ENCODE data around the gene KRTAP4-16. TPM values are rescaled to one million over a fixed set of nuclear protein-coding genes. Genes with fewer than 3 reads are reported as not detected.

KRTAP4-16 gene
- total RNA-seq, 1 experiment from 2014 or later, result not detected

Other genes with a start within 250 kb of the KRTAP4-16 start
- not detected in 2 replicates for gene KRT12, start 235.0 kb downstream of the KRTAP4-16 start, total RNA-seq (2014; rRNA removed; shearing (Covaris generic))
- not detected in 2 replicates for gene KRT20, start 217.0 kb downstream of the KRTAP4-16 start, total RNA-seq (2014; rRNA removed; shearing (Covaris generic))
- gene KRT23, start 164.6 kb downstream of the KRTAP4-16 start, total RNA-seq (2014; rRNA removed; shearing (Covaris generic)), result 0.33 TPM in 1 of 2 replicates, not detected in the other
- not detected in 2 replicates for gene KRT39, start 135.3 kb downstream of the KRTAP4-16 start, total RNA-seq (2014; rRNA removed; shearing (Covaris generic))
- gene KRT40, start 117.9 kb downstream of the KRTAP4-16 start, total RNA-seq (2014; rRNA removed; shearing (Covaris generic)), result not detected in 2 replicates
- gene KRTAP3-3, start 108.0 kb downstream of the KRTAP4-16 start, total RNA-seq (2014; rRNA removed; shearing (Covaris generic)), result not detected in 2 replicates
- gene KRTAP3-2, start 102.3 kb downstream of the KRTAP4-16 start, total RNA-seq (2014; rRNA removed; shearing (Covaris generic)), result not detected in 2 replicates
- gene KRTAP3-1, start 93.1 kb downstream of the KRTAP4-16 start, total RNA-seq (2014; rRNA removed; shearing (Covaris generic)), result not detected in 2 replicates
- not detected in 2 replicates for gene KRTAP1-5, start 75.0 kb downstream of the KRTAP4-16 start, total RNA-seq (2014; rRNA removed; shearing (Covaris generic))
- gene KRTAP1-4, start 72.0 kb downstream of the KRTAP4-16 start, total RNA-seq (2014; rRNA removed; shearing (Covaris generic)), result not detected in 2 replicates
- gene KRTAP1-3, start 67.3 kb downstream of the KRTAP4-16 start, total RNA-seq (2014; rRNA removed; shearing (Covaris generic)), result not detected in 2 replicates
- gene KRTAP1-1, start 60.8 kb downstream of the KRTAP4-16 start, total RNA-seq (2014; rRNA removed; shearing (Covaris generic)), result not detected in 2 replicates
- 2.0 TPM in 1 of 2 replicates, not detected in the other for gene KRTAP2-1, start 54.9 kb downstream of the KRTAP4-16 start, total RNA-seq (2014; rRNA removed; shearing (Covaris generic))
- gene KRTAP2-2, start 47.0 kb downstream of the KRTAP4-16 start, total RNA-seq (2014; rRNA removed; shearing (Covaris generic)), result not detected in 2 replicates
- gene KRTAP2-3, start 42.1 kb downstream of the KRTAP4-16 start, total RNA-seq (2014; rRNA removed; shearing (Covaris generic)), result 1.2 and 6.2 TPM in 2 replicates
- gene KRTAP2-4, start 36.3 kb downstream of the KRTAP4-16 start, total RNA-seq (2014; rRNA removed; shearing (Covaris generic)), result not detected in 2 replicates
- gene KRTAP4-7, start 18.1 kb downstream of the KRTAP4-16 start, total RNA-seq (2014; rRNA removed; shearing (Covaris generic)), result not detected in 2 replicates
- gene KRTAP4-8, start 4.1 kb downstream of the KRTAP4-16 start, total RNA-seq (2014; rRNA removed; shearing (Covaris generic)), result not detected in 2 replicates
- 0.29 and 0.57 TPM in 2 replicates for gene KRTAP4-9, start 3.2 kb upstream of the KRTAP4-16 start, total RNA-seq (2014; rRNA removed; shearing (Covaris generic))
- not detected in 2 replicates for gene KRTAP4-11, start 16.2 kb upstream of the KRTAP4-16 start, total RNA-seq (2014; rRNA removed; shearing (Covaris generic))
- not detected in 2 replicates for gene KRTAP4-12, start 22.0 kb upstream of the KRTAP4-16 start, total RNA-seq (2014; rRNA removed; shearing (Covaris generic))
- not detected in 2 replicates for gene KRTAP4-6, start 38.3 kb upstream of the KRTAP4-16 start, total RNA-seq (2014; rRNA removed; shearing (Covaris generic))
- not detected in 2 replicates for gene KRTAP4-5, start 47.6 kb upstream of the KRTAP4-16 start, total RNA-seq (2014; rRNA removed; shearing (Covaris generic))
- gene KRTAP4-4, start 58.5 kb upstream of the KRTAP4-16 start, total RNA-seq (2014; rRNA removed; shearing (Covaris generic)), result not detected in 2 replicates
- not detected in 2 replicates for gene KRTAP4-3, start 66.0 kb upstream of the KRTAP4-16 start, total RNA-seq (2014; rRNA removed; shearing (Covaris generic))
- gene KRTAP4-2, start 76.0 kb upstream of the KRTAP4-16 start, total RNA-seq (2014; rRNA removed; shearing (Covaris generic)), result not detected in 2 replicates
- gene KRTAP4-1, start 82.7 kb upstream of the KRTAP4-16 start, total RNA-seq (2014; rRNA removed; shearing (Covaris generic)), result not detected in 2 replicates
- gene KRTAP9-1, start 87.7 kb upstream of the KRTAP4-16 start, total RNA-seq (2014; rRNA removed; shearing (Covaris generic)), result not detected in 2 replicates
- gene KRTAP9-2, start 124.4 kb upstream of the KRTAP4-16 start, total RNA-seq (2014; rRNA removed; shearing (Covaris generic)), result not detected in 2 replicates
- gene KRTAP9-3, start 130.2 kb upstream of the KRTAP4-16 start, total RNA-seq (2014; rRNA removed; shearing (Covaris generic)), result not detected in 2 replicates
- gene KRTAP9-8, start 135.8 kb upstream of the KRTAP4-16 start, total RNA-seq (2014; rRNA removed; shearing (Covaris generic)), result not detected in 2 replicates
- not detected in 2 replicates for gene KRTAP9-4, start 147.5 kb upstream of the KRTAP4-16 start, total RNA-seq (2014; rRNA removed; shearing (Covaris generic))
- gene KRTAP9-9, start 153.2 kb upstream of the KRTAP4-16 start, total RNA-seq (2014; rRNA removed; shearing (Covaris generic)), result not detected in 2 replicates
- not detected in 2 replicates for gene KRTAP9-6, start 163.2 kb upstream of the KRTAP4-16 start, total RNA-seq (2014; rRNA removed; shearing (Covaris generic))
- gene KRTAP9-7, start 173.5 kb upstream of the KRTAP4-16 start, total RNA-seq (2014; rRNA removed; shearing (Covaris generic)), result not detected in 2 replicates
- not detected in 2 replicates for gene KRTAP29-1, start 200.6 kb upstream of the KRTAP4-16 start, total RNA-seq (2014; rRNA removed; shearing (Covaris generic))
- gene KRTAP16-1, start 207.1 kb upstream of the KRTAP4-16 start, total RNA-seq (2014; rRNA removed; shearing (Covaris generic)), result not detected in 2 replicates
- not detected in 2 replicates for gene KRTAP17-1, start 213.5 kb upstream of the KRTAP4-16 start, total RNA-seq (2014; rRNA removed; shearing (Covaris generic))
- not detected in 2 replicates for gene KRT33A, start 248.6 kb upstream of the KRTAP4-16 start, total RNA-seq (2014; rRNA removed; shearing (Covaris generic))

All from HT1080 (cell line).